ENCODE measurements around the gene PALM.

DNA sequence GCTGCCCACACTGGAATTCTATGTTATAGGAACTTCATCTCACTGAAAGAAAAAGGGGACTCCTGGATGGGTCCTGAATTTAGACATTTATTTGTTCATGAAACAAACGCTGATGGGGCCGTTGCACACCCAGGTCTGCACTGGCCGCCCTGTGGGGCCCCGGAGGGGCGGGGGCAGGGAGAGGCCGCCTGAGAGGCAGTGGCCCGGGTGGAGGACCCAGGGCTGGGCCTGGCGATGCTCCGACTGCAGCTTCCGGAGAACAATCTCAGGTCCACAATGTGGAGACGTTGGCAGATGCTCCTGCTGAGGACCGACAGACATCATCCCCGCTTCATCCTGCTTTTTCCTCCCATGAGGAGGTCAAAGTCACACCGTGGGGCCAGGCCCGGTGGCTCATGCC is 72.2 kb downstream of the PALM start:
- TF ChIP-seq, protein P1, sequence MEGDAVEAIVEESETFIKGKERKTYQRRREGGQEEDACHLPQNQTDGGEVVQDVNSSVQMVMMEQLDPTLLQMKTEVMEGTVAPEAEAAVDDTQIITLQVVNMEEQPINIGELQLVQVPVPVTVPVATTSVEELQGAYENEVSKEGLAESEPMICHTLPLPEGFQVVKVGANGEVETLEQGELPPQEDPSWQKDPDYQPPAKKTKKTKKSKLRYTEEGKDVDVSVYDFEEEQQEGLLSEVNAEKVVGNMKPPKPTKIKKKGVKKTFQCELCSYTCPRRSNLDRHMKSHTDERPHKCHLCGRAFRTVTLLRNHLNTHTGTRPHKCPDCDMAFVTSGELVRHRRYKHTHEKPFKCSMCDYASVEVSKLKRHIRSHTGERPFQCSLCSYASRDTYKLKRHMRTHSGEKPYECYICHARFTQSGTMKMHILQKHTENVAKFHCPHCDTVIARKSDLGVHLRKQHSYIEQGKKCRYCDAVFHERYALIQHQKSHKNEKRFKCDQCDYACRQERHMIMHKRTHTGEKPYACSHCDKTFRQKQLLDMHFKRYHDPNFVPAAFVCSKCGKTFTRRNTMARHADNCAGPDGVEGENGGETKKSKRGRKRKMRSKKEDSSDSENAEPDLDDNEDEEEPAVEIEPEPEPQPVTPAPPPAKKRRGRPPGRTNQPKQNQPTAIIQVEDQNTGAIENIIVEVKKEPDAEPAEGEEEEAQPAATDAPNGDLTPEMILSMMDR (IDR thresholded peaks at IDR 0.05; ENCODE audit: low read depth, low read length, missing input control): no peak
- TF ChIP-seq, protein P2, sequence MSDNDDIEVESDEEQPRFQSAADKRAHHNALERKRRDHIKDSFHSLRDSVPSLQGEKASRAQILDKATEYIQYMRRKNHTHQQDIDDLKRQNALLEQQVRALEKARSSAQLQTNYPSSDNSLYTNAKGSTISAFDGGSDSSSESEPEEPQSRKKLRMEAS (IDR thresholded peaks at IDR 0.05): no peak
- TF ChIP-seq NR2F2 (IDR thresholded peaks at IDR 0.05): no peak
- TF ChIP-seq, protein P3, sequence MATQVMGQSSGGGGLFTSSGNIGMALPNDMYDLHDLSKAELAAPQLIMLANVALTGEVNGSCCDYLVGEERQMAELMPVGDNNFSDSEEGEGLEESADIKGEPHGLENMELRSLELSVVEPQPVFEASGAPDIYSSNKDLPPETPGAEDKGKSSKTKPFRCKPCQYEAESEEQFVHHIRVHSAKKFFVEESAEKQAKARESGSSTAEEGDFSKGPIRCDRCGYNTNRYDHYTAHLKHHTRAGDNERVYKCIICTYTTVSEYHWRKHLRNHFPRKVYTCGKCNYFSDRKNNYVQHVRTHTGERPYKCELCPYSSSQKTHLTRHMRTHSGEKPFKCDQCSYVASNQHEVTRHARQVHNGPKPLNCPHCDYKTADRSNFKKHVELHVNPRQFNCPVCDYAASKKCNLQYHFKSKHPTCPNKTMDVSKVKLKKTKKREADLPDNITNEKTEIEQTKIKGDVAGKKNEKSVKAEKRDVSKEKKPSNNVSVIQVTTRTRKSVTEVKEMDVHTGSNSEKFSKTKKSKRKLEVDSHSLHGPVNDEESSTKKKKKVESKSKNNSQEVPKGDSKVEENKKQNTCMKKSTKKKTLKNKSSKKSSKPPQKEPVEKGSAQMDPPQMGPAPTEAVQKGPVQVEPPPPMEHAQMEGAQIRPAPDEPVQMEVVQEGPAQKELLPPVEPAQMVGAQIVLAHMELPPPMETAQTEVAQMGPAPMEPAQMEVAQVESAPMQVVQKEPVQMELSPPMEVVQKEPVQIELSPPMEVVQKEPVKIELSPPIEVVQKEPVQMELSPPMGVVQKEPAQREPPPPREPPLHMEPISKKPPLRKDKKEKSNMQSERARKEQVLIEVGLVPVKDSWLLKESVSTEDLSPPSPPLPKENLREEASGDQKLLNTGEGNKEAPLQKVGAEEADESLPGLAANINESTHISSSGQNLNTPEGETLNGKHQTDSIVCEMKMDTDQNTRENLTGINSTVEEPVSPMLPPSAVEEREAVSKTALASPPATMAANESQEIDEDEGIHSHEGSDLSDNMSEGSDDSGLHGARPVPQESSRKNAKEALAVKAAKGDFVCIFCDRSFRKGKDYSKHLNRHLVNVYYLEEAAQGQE (IDR thresholded peaks at IDR 0.05): no peak
